ENCODE measurements around the gene RIOK1.
A peak's percentile ranks its signal among the peaks of the same experiment; 100 is the strongest.

RIOK1 gene

GRCh38 chr6:7424967-7425807, 35.6 kb downstream of the RIOK1 start:
- Histone ChIP-seq H2AFZ (ENCODE audit: low read depth, low read length) (no peak overlapping the region), H3K14ac (ENCODE audit: low read length in 2 of 2) (no peak overlapping the region), H3K27me3 (ENCODE audit: control insufficient read depth in 1 of 2, insufficient read depth in 1 of 2, low read length in 2 of 2) (no peaks in the 10 kb centered on the region), H3K4me2 (ENCODE audit: low read length, poor library complexity, severe bottlenecking) (no peak overlapping the region), H3K4me1 (ENCODE audit: control insufficient read depth, insufficient read depth, low read depth, low read length) (peaks cover 3% of the 10 kb centered on the region), H3K9ac (ENCODE audit: low read length) (no peak overlapping the region), H3K4me3 (ENCODE audit: insufficient read depth in 1 of 2, low read depth in 1 of 2, low read length in 2 of 2) (no peak overlapping the region), H3K18ac (ENCODE audit: low read depth in 1 of 2, low read length in 2 of 2) (no peak overlapping the region), H3K27ac (ENCODE audit: low read length, poor library complexity, severe bottlenecking) (no peak overlapping the region), H4K91ac (ENCODE audit: low read length) (no peak overlapping the region), H3K36me3 (ENCODE audit: control insufficient read depth in 1 of 2, insufficient read depth in 2 of 2, low read depth in 1 of 2, low read length in 2 of 2) (no peaks in the 10 kb centered on the region), H3K23ac (ENCODE audit: low read length in 2 of 2) (no peak overlapping the region), H2BK12ac (ENCODE audit: low read length in 2 of 2) (no peak overlapping the region), H2BK15ac (ENCODE audit: low read depth, poor library complexity, severe bottlenecking) (no peak overlapping the region), H2AK5ac (ENCODE audit: low read length, severe bottlenecking) (no peak overlapping the region), H3K79me1 (replicated peaks; ENCODE audit: low read length, poor library complexity, severe bottlenecking) (no peaks in the 10 kb centered on the region), H2BK5ac (ENCODE audit: low read depth, low read length, poor library complexity, severe bottlenecking) (no peak overlapping the region), H3K4ac (ENCODE audit: low read depth in 1 of 2, low read length in 2 of 2) (no peak overlapping the region), H2BK120ac (ENCODE audit: low read depth, low read length) (no peak overlapping the region), H3K9me3 (ENCODE audit: control insufficient read depth, low read length) (no peaks in the 10 kb centered on the region), H4K8ac (ENCODE audit: low read length) (no peak overlapping the region)
- 97% methylated on average over 24 of the region's 25 CpGs for WGBS
- peak; percentile 41 for DNase-seq

GRCh38 chr6:7425808-7426190, 36.2 kb downstream of the RIOK1 start:
- Histone ChIP-seq H2AK5ac (ENCODE audit: low read length, severe bottlenecking) (no peak overlapping the region), H3K79me1 (replicated peaks; ENCODE audit: low read length, poor library complexity, severe bottlenecking) (no peaks in the 10 kb centered on the region), H3K4me3 (ENCODE audit: insufficient read depth in 1 of 2, low read depth in 1 of 2, low read length in 2 of 2) (no peak overlapping the region), H4K8ac (ENCODE audit: low read length) (no peak overlapping the region), H3K27me3 (ENCODE audit: control insufficient read depth in 1 of 2, insufficient read depth in 1 of 2, low read length in 2 of 2) (no peaks in the 10 kb centered on the region), H3K9me3 (ENCODE audit: control insufficient read depth, low read length) (no peaks in the 10 kb centered on the region), H3K9ac (ENCODE audit: low read length) (no peak overlapping the region), H2BK5ac (ENCODE audit: low read depth, low read length, poor library complexity, severe bottlenecking) (no peak overlapping the region), H3K18ac (ENCODE audit: low read depth in 1 of 2, low read length in 2 of 2) (no peak overlapping the region), H3K4me1 (ENCODE audit: control insufficient read depth, insufficient read depth, low read depth, low read length) (peaks cover 3% of the 10 kb centered on the region), H3K4me2 (ENCODE audit: low read length, poor library complexity, severe bottlenecking) (no peak overlapping the region), H2BK15ac (ENCODE audit: low read depth, poor library complexity, severe bottlenecking) (no peak overlapping the region), H3K14ac (ENCODE audit: low read length in 2 of 2) (no peak overlapping the region), H2AFZ (ENCODE audit: low read depth, low read length) (no peak overlapping the region), H4K91ac (ENCODE audit: low read length) (no peak overlapping the region), H3K23ac (ENCODE audit: low read length in 2 of 2) (no peak overlapping the region), H2BK12ac (ENCODE audit: low read length in 2 of 2) (no peak overlapping the region), H3K27ac (ENCODE audit: low read length, poor library complexity, severe bottlenecking) (no peak overlapping the region), H3K36me3 (ENCODE audit: control insufficient read depth in 1 of 2, insufficient read depth in 2 of 2, low read depth in 1 of 2, low read length in 2 of 2) (no peaks in the 10 kb centered on the region), H3K4ac (ENCODE audit: low read depth in 1 of 2, low read length in 2 of 2) (no peak overlapping the region), H2BK120ac (ENCODE audit: low read depth, low read length) (no peak overlapping the region)
- 98% methylated on average over 28 of the region's 39 CpGs for WGBS
- no peak for DNase-seq

GRCh38 chr6:7426447-7427169, 37.0 kb downstream of the RIOK1 start:
- DNase-seq, result no peak
- no peak overlapping the region for H3K18ac ChIP-seq (ENCODE audit: low read depth in 1 of 2, low read length in 2 of 2)
- 87% methylated on average over 16 of the region's 16 CpGs for WGBS
- H3K4me2 ChIP-seq (ENCODE audit: low read length, poor library complexity, severe bottlenecking), result no peak overlapping the region
- H3K79me1 ChIP-seq (replicated peaks; ENCODE audit: low read length, poor library complexity, severe bottlenecking), result no peaks in the 10 kb centered on the region
- no peak overlapping the region for H3K23ac ChIP-seq (ENCODE audit: low read length in 2 of 2)
- no peak overlapping the region for H2AK5ac ChIP-seq (ENCODE audit: low read length, severe bottlenecking)
- no peak overlapping the region for H2BK120ac ChIP-seq (ENCODE audit: low read depth, low read length)
- peaks cover 3% of the 10 kb centered on the region for H3K4me1 ChIP-seq (ENCODE audit: control insufficient read depth, insufficient read depth, low read depth, low read length)
- no peaks in the 10 kb centered on the region for H3K36me3 ChIP-seq (ENCODE audit: control insufficient read depth in 1 of 2, insufficient read depth in 2 of 2, low read depth in 1 of 2, low read length in 2 of 2)
- no peaks in the 10 kb centered on the region for H3K9me3 ChIP-seq (ENCODE audit: control insufficient read depth, low read length)
- no peak overlapping the region for H3K9ac ChIP-seq (ENCODE audit: low read length)
- no peak overlapping the region for H4K91ac ChIP-seq (ENCODE audit: low read length)
- no peak overlapping the region for H3K14ac ChIP-seq (ENCODE audit: low read length in 2 of 2)
- no peaks in the 10 kb centered on the region for H3K27me3 ChIP-seq (ENCODE audit: control insufficient read depth in 1 of 2, insufficient read depth in 1 of 2, low read length in 2 of 2)
- H3K4ac ChIP-seq (ENCODE audit: low read depth in 1 of 2, low read length in 2 of 2), result no peak overlapping the region
- no peak overlapping the region for H3K4me3 ChIP-seq (ENCODE audit: insufficient read depth in 1 of 2, low read depth in 1 of 2, low read length in 2 of 2)
- H3K27ac ChIP-seq (ENCODE audit: low read length, poor library complexity, severe bottlenecking), result no peak overlapping the region
- H4K8ac ChIP-seq (ENCODE audit: low read length), result no peak overlapping the region
- no peak overlapping the region for H2BK12ac ChIP-seq (ENCODE audit: low read length in 2 of 2)
- H2AFZ ChIP-seq (ENCODE audit: low read depth, low read length), result no peak overlapping the region
- no peak overlapping the region for H2BK5ac ChIP-seq (ENCODE audit: low read depth, low read length, poor library complexity, severe bottlenecking)
- no peak overlapping the region for H2BK15ac ChIP-seq (ENCODE audit: low read depth, poor library complexity, severe bottlenecking)

GRCh38 chr6:7431313-7431673, 41.7 kb downstream of the RIOK1 start:
- no peak overlapping the region for H2BK5ac ChIP-seq (ENCODE audit: low read depth, low read length, poor library complexity, severe bottlenecking)
- H2AFZ ChIP-seq (ENCODE audit: low read depth, low read length), result no peak overlapping the region
- DNase-seq, result no peak
- WGBS, result 91% methylated on average over 8 of the region's 8 CpGs
- H3K14ac ChIP-seq (ENCODE audit: low read length in 2 of 2), result no peak overlapping the region
- no peaks in the 10 kb centered on the region for H3K79me1 ChIP-seq (replicated peaks; ENCODE audit: low read length, poor library complexity, severe bottlenecking)
- H2BK12ac ChIP-seq (ENCODE audit: low read length in 2 of 2), result no peak overlapping the region
- no peak overlapping the region for H3K4ac ChIP-seq (ENCODE audit: low read depth in 1 of 2, low read length in 2 of 2)
- no peak overlapping the region for H3K27ac ChIP-seq (ENCODE audit: low read length, poor library complexity, severe bottlenecking)
- H3K23ac ChIP-seq (ENCODE audit: low read length in 2 of 2), result no peak overlapping the region
- peak overlapping the region; percentile 2 for H2BK15ac ChIP-seq (ENCODE audit: low read depth, poor library complexity, severe bottlenecking)
- no peak overlapping the region for H4K8ac ChIP-seq (ENCODE audit: low read length)
- no peak overlapping the region for H2AK5ac ChIP-seq (ENCODE audit: low read length, severe bottlenecking)
- H3K4me2 ChIP-seq (ENCODE audit: low read length, poor library complexity, severe bottlenecking), result no peak overlapping the region
- no peak overlapping the region for H3K18ac ChIP-seq (ENCODE audit: low read depth in 1 of 2, low read length in 2 of 2)
- no peak overlapping the region for H3K4me3 ChIP-seq (ENCODE audit: insufficient read depth in 1 of 2, low read depth in 1 of 2, low read length in 2 of 2)
- no peaks in the 10 kb centered on the region for H3K27me3 ChIP-seq (ENCODE audit: control insufficient read depth in 1 of 2, insufficient read depth in 1 of 2, low read length in 2 of 2)
- H3K9ac ChIP-seq (ENCODE audit: low read length), result no peak overlapping the region
- H2BK120ac ChIP-seq (ENCODE audit: low read depth, low read length), result no peak overlapping the region
- H3K4me1 ChIP-seq (ENCODE audit: control insufficient read depth, insufficient read depth, low read depth, low read length), result peaks cover 4% of the 10 kb centered on the region
- H4K91ac ChIP-seq (ENCODE audit: low read length), result no peak overlapping the region
- no peaks in the 10 kb centered on the region for H3K36me3 ChIP-seq (ENCODE audit: control insufficient read depth in 1 of 2, insufficient read depth in 2 of 2, low read depth in 1 of 2, low read length in 2 of 2)
- H3K9me3 ChIP-seq (ENCODE audit: control insufficient read depth, low read length), result no peaks in the 10 kb centered on the region
